HEK293 (cell line): ENCODE results near the gene CYCS.

ENCODE experiments used
- CTCF ChIA-PET: fragments of 350-600 bp; formaldehyde crosslinking; extraction: SDS; loops from one replicate; lab custom pipeline; 2021; ENCODE audit warnings: antibody characterized with exemption; lab: Yijun Ruan, JAX
- POLR2A ChIA-PET: fragments of 300-600 bp; formaldehyde crosslinking; extraction: SDS; loops from one replicate; lab custom pipeline; 2020; ENCODE audit warnings: antibody characterized with exemption, inconsistent platforms; lab: Yijun Ruan, JAX
- H3K27ac ChIP-seq: fragments of 200-500 bp; sonication (Bioruptor generic); 2 replicates; pipeline ENCODE4 v1.5.1; 2014; ENCODE audit warnings: low read depth, low read length, control low read depth, inconsistent platforms; ENCODE audit errors: extremely low read depth
- H3K36me3 ChIP-seq, 2 experiments: fragments of 200-500 bp in 1 of 2; sonication (Bioruptor generic) in 1 of 2; 1 replicate in 1 of 2; 2 replicates in 1 of 2; pipeline ENCODE4 v1.5.1; 2014 to 2017; ENCODE audit warnings: inconsistent platforms in 2 of 2, low read length in 2 of 2; ENCODE audit not compliant: control insufficient read depth in 2 of 2, insufficient read depth in 1 of 2
- H3K4me1 ChIP-seq: fragments of 200-500 bp; sonication (Bioruptor generic); 2 replicates; pipeline ENCODE4 v1.5.1; 2014; ENCODE audit warnings: mild to moderate bottlenecking, low read length, inconsistent platforms; ENCODE audit not compliant: control insufficient read depth, insufficient read depth
- H3K4me3 ChIP-seq: 2 replicates; pipeline ENCODE4 v1.5.1; 2011; ENCODE audit warnings: low read depth, mild to moderate bottlenecking, control low read depth, low read length, moderate library complexity
- H3K9me3 ChIP-seq: fragments of 200-500 bp; sonication (Bioruptor generic); 2 replicates; pipeline ENCODE4 v1.5.1; 2014; ENCODE audit warnings: low read depth, low read length, inconsistent platforms; ENCODE audit not compliant: control insufficient read depth, insufficient read depth
- GLI4 ChIP-seq: fragments of 450-650 bp; formaldehyde crosslinking; IDR thresholded peaks from 2 replicates; pipeline ENCODE4 v1.5.1; 2016; ENCODE audit warnings: missing biosample characterization, missing genetic modification characterization
- KLF7 ChIP-seq: fragments of 450-650 bp; formaldehyde crosslinking; IDR thresholded peaks from 2 replicates; pipeline ENCODE4 v1.5.1; 2016; ENCODE audit warnings: missing biosample characterization, missing genetic modification characterization, borderline replicate concordance
- OVOL3 ChIP-seq: fragments of 450-650 bp; formaldehyde crosslinking; IDR thresholded peaks from 2 replicates; pipeline ENCODE4 v1.5.1; 2016; ENCODE audit warnings: missing biosample characterization, missing genetic modification characterization
- SCRT2 ChIP-seq: fragments of 450-650 bp; formaldehyde crosslinking; IDR thresholded peaks from 2 replicates; pipeline ENCODE4 v1.5.1; 2016; ENCODE audit warnings: missing biosample characterization, missing genetic modification characterization
- TSHZ1 ChIP-seq: fragments of 450-650 bp; formaldehyde crosslinking; IDR thresholded peaks from 2 replicates; pipeline ENCODE4 v1.5.1; 2016; ENCODE audit warnings: missing biosample characterization, missing genetic modification characterization, borderline replicate concordance
- ZNF112 ChIP-seq: fragments of 450-650 bp; formaldehyde crosslinking; IDR thresholded peaks from 2 replicates; pipeline ENCODE4 v1.5.0; 2017; ENCODE audit warnings: missing biosample characterization, missing genetic modification characterization
- ZNF133 ChIP-seq: fragments of 450-650 bp; formaldehyde crosslinking; IDR thresholded peaks from 2 replicates; pipeline ENCODE4 v1.5.1; 2016; ENCODE audit warnings: missing biosample characterization, missing genetic modification characterization
- ZNF16 ChIP-seq: fragments of 450-650 bp; formaldehyde crosslinking; IDR thresholded peaks from 2 replicates; pipeline ENCODE4 v1.5.1; 2016; ENCODE audit warnings: low read depth, missing biosample characterization, missing genetic modification characterization
- ZNF174 ChIP-seq: fragments of 450-650 bp; formaldehyde crosslinking; IDR thresholded peaks from 2 replicates; pipeline ENCODE4 v1.5.0; 2017; ENCODE audit warnings: missing biosample characterization, mild to moderate bottlenecking, missing genetic modification characterization
- ZNF223 ChIP-seq: fragments of 450-650 bp; formaldehyde crosslinking; IDR thresholded peaks from 2 replicates; pipeline ENCODE4 v1.5.1; 2016; ENCODE audit warnings: missing biosample characterization, missing genetic modification characterization
- ZNF23 ChIP-seq: fragments of 450-650 bp; formaldehyde crosslinking; IDR thresholded peaks from 2 replicates; pipeline ENCODE4 v1.5.1; 2016; ENCODE audit warnings: missing biosample characterization, missing genetic modification characterization, borderline replicate concordance
- ZNF239 ChIP-seq: fragments of 450-650 bp; formaldehyde crosslinking; IDR thresholded peaks from 2 replicates; pipeline ENCODE4 v1.5.1; 2016; ENCODE audit warnings: missing biosample characterization, missing genetic modification characterization
- ZNF266 ChIP-seq: fragments of 450-650 bp; formaldehyde crosslinking; IDR thresholded peaks from 2 replicates; pipeline ENCODE4 v1.5.1; 2016; ENCODE audit warnings: missing biosample characterization, missing genetic modification characterization, low read depth
- ZNF341 ChIP-seq: fragments of 450-650 bp; formaldehyde crosslinking; IDR thresholded peaks from 2 replicates; pipeline ENCODE4; 2016; ENCODE audit warnings: low read depth, missing biosample characterization, missing genetic modification characterization
- ZNF354C ChIP-seq: fragments of 450-650 bp; formaldehyde crosslinking; IDR thresholded peaks from 2 replicates; pipeline ENCODE4 v1.5.1; 2016; ENCODE audit warnings: missing biosample characterization, missing genetic modification characterization, low read depth, borderline replicate concordance
- ZNF394 ChIP-seq: fragments of 450-650 bp; formaldehyde crosslinking; IDR thresholded peaks from 2 replicates; pipeline ENCODE4 v1.5.1; 2016; ENCODE audit warnings: missing biosample characterization, missing genetic modification characterization, mild to moderate bottlenecking, moderate library complexity, borderline replicate concordance
- ZNF629 ChIP-seq: fragments of 450-650 bp; formaldehyde crosslinking; IDR thresholded peaks from 2 replicates; pipeline ENCODE4 v1.5.1; 2017; ENCODE audit warnings: missing biosample characterization, missing genetic modification characterization
- ZNF660 ChIP-seq: fragments of 450-650 bp; IDR thresholded peaks from 2 replicates; pipeline ENCODE4 v1.5.1; 2018; ENCODE audit warnings: missing biosample characterization, mild to moderate bottlenecking, missing genetic modification characterization
- ZNF670 ChIP-seq: fragments of 450-650 bp; formaldehyde crosslinking; IDR thresholded peaks from 2 replicates; pipeline ENCODE4 v1.5.1; 2016; ENCODE audit warnings: missing biosample characterization, missing genetic modification characterization, low read depth
- ZNF707 ChIP-seq: fragments of 450-650 bp; formaldehyde crosslinking; IDR thresholded peaks from 2 replicates; pipeline ENCODE4 v1.5.1; 2016; ENCODE audit warnings: missing biosample characterization, missing genetic modification characterization
- ZNF791 ChIP-seq: fragments of 450-650 bp; formaldehyde crosslinking; IDR thresholded peaks from 2 replicates; pipeline ENCODE4 v1.5.1; 2016; ENCODE audit warnings: missing biosample characterization, missing genetic modification characterization
- TF ChIP-seq, protein P1 (sequence below): fragments of 450-650 bp; formaldehyde crosslinking; IDR thresholded peaks from 2 replicates; pipeline ENCODE4 v1.5.1; 2016; ENCODE audit warnings: missing biosample characterization, missing genetic modification characterization
- TF ChIP-seq, protein P2 (sequence below): fragments of 450-650 bp; formaldehyde crosslinking; IDR thresholded peaks from 2 replicates; pipeline ENCODE4 v1.5.1; 2016; ENCODE audit warnings: missing biosample characterization, missing genetic modification characterization

CYCS gene

DNA sequence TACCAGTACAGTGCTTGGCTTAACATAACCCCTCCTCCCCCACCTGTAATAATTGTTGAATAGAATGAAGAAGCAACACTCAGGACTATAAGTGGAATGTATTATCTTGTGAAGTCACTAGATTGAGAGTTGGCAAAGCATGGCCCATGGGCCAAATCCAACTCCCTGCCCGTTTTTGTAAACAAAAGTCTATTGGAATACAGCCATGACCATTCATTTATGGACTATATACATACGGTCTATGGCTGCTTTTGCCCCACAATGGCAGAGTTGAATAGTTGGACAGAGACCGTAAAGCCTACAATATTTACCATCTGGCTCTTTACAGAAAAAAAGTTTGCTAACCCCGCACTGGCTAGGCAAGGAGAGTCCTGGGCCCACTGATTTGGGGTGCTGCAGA lies 48.1 kb upstream of the CYCS start:
- Histone ChIP-seq H3K9me3 (no peaks in the 10 kb centered on the region), H3K36me3 (peaks cover 0 to 5% of the 10 kb centered on the region in 2 experiments; a peak in 1 of 3 replicates), H3K4me1 (peaks cover 3% of the 10 kb centered on the region; the same call in 1 of the 2 replicates), H3K27ac (no peak overlapping the region), H3K4me3 (no peak overlapping the region)
- TF ChIP-seq ZNF660 = no peak
- no peak for TF ChIP-seq ZNF223 (tag by site-specific recombination)
- no peak for TF ChIP-seq ZNF23 (tag by site-specific recombination)
- TF ChIP-seq TSHZ1 (tag by site-specific recombination) = no peak
- TF ChIP-seq ZNF16 (tag by site-specific recombination) = no peak
- ChIA-PET POLR2A (interaction anchor here (0.6 kb wide), 1 partner anchor 23 kb away, joined by 3 read pairs; no protein-coding TSS in a partner anchor), CTCF (interaction anchor here (0.6 to 1.2 kb wide), 2 partner anchors 13 to 598 kb away, joined by 3 to 4 read pairs; no protein-coding TSS in a partner anchor)

- H3K27ac ChIP-seq = no peak overlapping the region
- H3K36me3 ChIP-seq = no peaks in the 10 kb centered on the region
- peaks cover 14% of the 10 kb centered on the region for H3K4me1 ChIP-seq
- H3K9me3 ChIP-seq = no peaks in the 10 kb centered on the region
- POLR2A ChIA-PET = no interaction called here
- no peak overlapping the region for H3K4me3 ChIP-seq
- CTCF ChIA-PET = interaction anchor here (0.5 to 1.7 kb wide), 6 partner anchors 7 to 73 kb away, joined by 3 to 12 read pairs (median 4); no protein-coding TSS in a partner anchor
- TF ChIP-seq ZNF266 = no peak
- no peak for TF ChIP-seq ZNF394 (tag by site-specific recombination)
- TF ChIP-seq ZNF629 (tag by site-specific recombination) = no peak
- TF ChIP-seq ZNF354C (tag by site-specific recombination) = no peak
- TF ChIP-seq ZNF239 (tag by site-specific recombination) = no peak
- TF ChIP-seq ZNF791 (tag by site-specific recombination) = no peak
- no peak for TF ChIP-seq ZNF112 (tag by site-specific recombination)
- no peak for TF ChIP-seq GLI4 (tag by site-specific recombination)
- TF ChIP-seq KLF7 = no peak
- no peak for TF ChIP-seq ZNF670 (tag by site-specific recombination)
- TF ChIP-seq, protein P1, sequence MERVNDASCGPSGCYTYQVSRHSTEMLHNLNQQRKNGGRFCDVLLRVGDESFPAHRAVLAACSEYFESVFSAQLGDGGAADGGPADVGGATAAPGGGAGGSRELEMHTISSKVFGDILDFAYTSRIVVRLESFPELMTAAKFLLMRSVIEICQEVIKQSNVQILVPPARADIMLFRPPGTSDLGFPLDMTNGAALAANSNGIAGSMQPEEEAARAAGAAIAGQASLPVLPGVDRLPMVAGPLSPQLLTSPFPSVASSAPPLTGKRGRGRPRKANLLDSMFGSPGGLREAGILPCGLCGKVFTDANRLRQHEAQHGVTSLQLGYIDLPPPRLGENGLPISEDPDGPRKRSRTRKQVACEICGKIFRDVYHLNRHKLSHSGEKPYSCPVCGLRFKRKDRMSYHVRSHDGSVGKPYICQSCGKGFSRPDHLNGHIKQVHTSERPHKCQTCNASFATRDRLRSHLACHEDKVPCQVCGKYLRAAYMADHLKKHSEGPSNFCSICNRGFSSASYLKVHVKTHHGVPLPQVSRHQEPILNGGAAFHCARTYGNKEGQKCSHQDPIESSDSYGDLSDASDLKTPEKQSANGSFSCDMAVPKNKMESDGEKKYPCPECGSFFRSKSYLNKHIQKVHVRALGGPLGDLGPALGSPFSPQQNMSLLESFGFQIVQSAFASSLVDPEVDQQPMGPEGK = no peak
Measured at GRCh38 chr7:25171516-25171915, 46.5 kb upstream of the CYCS start.

- POLR2A ChIA-PET = interaction anchor here (1.1 kb wide), 1 partner anchor 9 kb away, joined by 8 read pairs; a partner anchor contains a TSS
- H3K4me3 ChIP-seq = no peak overlapping the region
- no peak overlapping the region for H3K27ac ChIP-seq
- H3K36me3 ChIP-seq = no peaks in the 10 kb centered on the region
- H3K9me3 ChIP-seq = no peaks in the 10 kb centered on the region
- peaks cover 14% of the 10 kb centered on the region for H3K4me1 ChIP-seq
- CTCF ChIA-PET = interaction anchor here (0.7 to 1.7 kb wide), 5 partner anchors 8 to 73 kb away, joined by 3 to 12 read pairs (median 4); no protein-coding TSS in a partner anchor
- TF ChIP-seq TSHZ1 (tag by site-specific recombination) (no peak), SCRT2 (tag by site-specific recombination) (no peak), ZNF341 (tag by site-specific recombination) (no peak), ZNF707 (no peak), OVOL3 (no peak), ZNF174 (no peak), ZNF133 (tag by site-specific recombination) (no peak)
- TF ChIP-seq, protein P2, sequence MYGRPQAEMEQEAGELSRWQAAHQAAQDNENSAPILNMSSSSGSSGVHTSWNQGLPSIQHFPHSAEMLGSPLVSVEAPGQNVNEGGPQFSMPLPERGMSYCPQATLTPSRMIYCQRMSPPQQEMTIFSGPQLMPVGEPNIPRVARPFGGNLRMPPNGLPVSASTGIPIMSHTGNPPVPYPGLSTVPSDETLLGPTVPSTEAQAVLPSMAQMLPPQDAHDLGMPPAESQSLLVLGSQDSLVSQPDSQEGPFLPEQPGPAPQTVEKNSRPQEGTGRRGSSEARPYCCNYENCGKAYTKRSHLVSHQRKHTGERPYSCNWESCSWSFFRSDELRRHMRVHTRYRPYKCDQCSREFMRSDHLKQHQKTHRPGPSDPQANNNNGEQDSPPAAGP = no peak
Measured at GRCh38 chr7:25171071-25171470, 46.0 kb upstream of the CYCS start.
